H9 (cell line): ENCODE data around the gene RNF17. TPM values are rescaled to one million over a fixed set of nuclear protein-coding genes. Genes with fewer than 3 reads are reported as not detected.

Source experiments
- DNase-seq: peaks from one replicate; pipeline ENCODE4 v3.0.0-alpha.2; 2017
- H2AFZ ChIP-seq: one replicate; pipeline ENCODE4 v1.6.1; 2013; ENCODE audit warnings: mild to moderate bottlenecking, low read length, control low read depth, moderate library complexity
- H2AK5ac ChIP-seq: 2 replicates; pipeline ENCODE4 v1.6.1; 2013; ENCODE audit warnings: low read length, control low read depth, mixed read lengths; ENCODE audit not compliant: insufficient read length
- H2BK120ac ChIP-seq: one replicate; pipeline ENCODE4 v1.6.1; 2013; ENCODE audit warnings: low read depth, mild to moderate bottlenecking, low read length, control low read depth, inconsistent platforms; ENCODE audit not compliant: poor library complexity, severe bottlenecking
- H2BK12ac ChIP-seq: 2 replicates; pipeline ENCODE4 v1.6.1; 2013; ENCODE audit warnings: low read length, control low read depth, mixed read lengths, low read depth; ENCODE audit not compliant: insufficient read length
- H2BK15ac ChIP-seq: 2 replicates; pipeline ENCODE4 v1.6.1; 2013; ENCODE audit warnings: low read depth, low read length, control low read depth
- H2BK20ac ChIP-seq: one replicate; pipeline ENCODE4 v1.6.1; 2013; ENCODE audit warnings: low read depth, mild to moderate bottlenecking, low read length, control low read depth, inconsistent platforms; ENCODE audit not compliant: poor library complexity, severe bottlenecking
- H2BK5ac ChIP-seq: 2 replicates; pipeline ENCODE4 v1.6.1; 2013; ENCODE audit warnings: low read length, control low read depth, mixed read lengths; ENCODE audit not compliant: insufficient read length
- H3K14ac ChIP-seq: 2 replicates; pipeline ENCODE4 v1.6.1; 2013; ENCODE audit warnings: low read length, control low read depth; ENCODE audit not compliant: insufficient read depth
- H3K18ac ChIP-seq: 2 replicates; pipeline ENCODE4 v1.6.1; 2013; ENCODE audit warnings: low read depth, mild to moderate bottlenecking, mixed read lengths, low read length, control low read depth; ENCODE audit not compliant: insufficient read length
- H3K23ac ChIP-seq: 2 replicates; pipeline ENCODE4 v1.6.1; 2013; ENCODE audit warnings: low read length, control low read depth, mixed read lengths, low read depth; ENCODE audit not compliant: insufficient read length
- H3K23me2 ChIP-seq: 2 replicates; pipeline ENCODE4 v1.6.1; 2013; ENCODE audit warnings: low read depth, mild to moderate bottlenecking, mixed read lengths, low read length, control low read depth; ENCODE audit not compliant: insufficient read length, poor library complexity, severe bottlenecking
- H3K27ac ChIP-seq: 2 replicates; pipeline ENCODE4 v1.5.1; 2013; ENCODE audit warnings: low read length, control low read depth, mixed read lengths, low read depth; ENCODE audit not compliant: insufficient read length
- H3K27me3 ChIP-seq: 2 replicates; pipeline ENCODE4 v1.6.1; 2013; ENCODE audit warnings: low read length, control low read depth, inconsistent platforms; ENCODE audit not compliant: insufficient read depth
- H3K4ac ChIP-seq: 2 replicates; pipeline ENCODE4 v1.6.1; 2013; ENCODE audit warnings: low read depth, mild to moderate bottlenecking, control low read depth, inconsistent platforms, low read length, moderate library complexity
- H3K4me1 ChIP-seq: 2 replicates; pipeline ENCODE4 v1.6.1; 2013; ENCODE audit warnings: low read length, control low read depth, inconsistent platforms; ENCODE audit not compliant: insufficient read depth
- H3K4me2 ChIP-seq: 2 replicates; pipeline ENCODE4 v1.6.1; 2013; ENCODE audit warnings: low read length, control low read depth, mixed read lengths; ENCODE audit not compliant: insufficient read length, insufficient read depth
- H3K56ac ChIP-seq: 2 replicates; pipeline ENCODE4 v1.6.1; 2013; ENCODE audit warnings: low read depth, mild to moderate bottlenecking, mixed read lengths, low read length, control low read depth; ENCODE audit not compliant: insufficient read length
- H3K79me1 ChIP-seq: 2 replicates; pipeline ENCODE4 v1.6.1; 2013; ENCODE audit warnings: low read depth, mild to moderate bottlenecking, moderate library complexity, low read length, control low read depth, inconsistent platforms; ENCODE audit not compliant: insufficient read depth, poor library complexity, severe bottlenecking
- H3K79me2 ChIP-seq: 2 replicates; pipeline ENCODE4 v1.6.1; 2013; ENCODE audit warnings: low read length, control low read depth, inconsistent platforms; ENCODE audit not compliant: insufficient read depth
- H3K9ac ChIP-seq: 2 replicates; pipeline ENCODE4 v1.6.1; 2013; ENCODE audit warnings: low read length, control low read depth, mixed read lengths; ENCODE audit not compliant: insufficient read length; ENCODE audit errors: extremely low read depth
- H3K9me3 ChIP-seq: one replicate; pipeline ENCODE4 v1.6.1; 2013; ENCODE audit warnings: low read depth, low read length, inconsistent platforms; ENCODE audit not compliant: control insufficient read depth
- H3T11ph ChIP-seq: one replicate; pipeline ENCODE4 v1.6.1; 2013; ENCODE audit warnings: mild to moderate bottlenecking, low read length, control low read depth, inconsistent platforms
- H4K20me1 ChIP-seq: one replicate; pipeline ENCODE4 v1.6.1; 2013; ENCODE audit not compliant: control insufficient read depth, insufficient read length, insufficient read depth
- H4K5ac ChIP-seq: 2 replicates; pipeline ENCODE4 v1.6.1; 2013; ENCODE audit warnings: low read depth, mild to moderate bottlenecking, mixed read lengths, low read length, control low read depth; ENCODE audit not compliant: insufficient read length
- H4K8ac ChIP-seq: replicated peaks from 2 replicates; pipeline ENCODE4 v1.6.1; 2013; ENCODE audit warnings: low read length, control low read depth, mixed read lengths, low read depth; ENCODE audit not compliant: insufficient read length
- H4K91ac ChIP-seq: 2 replicates; pipeline ENCODE4 v1.6.1; 2013; ENCODE audit warnings: low read depth, mild to moderate bottlenecking, moderate library complexity, mixed read lengths, low read length, control low read depth; ENCODE audit not compliant: insufficient read length
- H3K27ac Mint-ChIP-seq, 3 experiments: 2 replicates in 2 of 3; 3 replicates in 1 of 3; pipeline ENCODE4 v1.8.0; 2020 to 2021; ENCODE audit warnings: mixed read lengths in 3 of 3, mild to moderate bottlenecking in 1 of 3, moderate library complexity in 1 of 3
- H3K27me3 Mint-ChIP-seq: 2 replicates; pipeline ENCODE4 v1.8.0; 2021; ENCODE audit warnings: low read depth, mild to moderate bottlenecking, moderate library complexity, mixed read lengths
- H3K36me3 Mint-ChIP-seq, 3 experiments: 2 replicates in 2 of 3; 3 replicates in 1 of 3; pipeline ENCODE4 v1.8.0; 2020 to 2021; ENCODE audit warnings: low read depth in 3 of 3, mixed read lengths in 3 of 3; ENCODE audit not compliant: insufficient read depth in 1 of 3
- H3K4me1 Mint-ChIP-seq, 2 experiments: 2 replicates each; pipeline ENCODE4 v1.8.0; 2020; ENCODE audit warnings: mixed read lengths in 2 of 2
- H3K4me3 Mint-ChIP-seq, 2 experiments: 2 replicates in 1 of 2; 3 replicates in 1 of 2; pipeline ENCODE4 v1.8.0; 2020 to 2021; ENCODE audit warnings: mild to moderate bottlenecking in 2 of 2, mixed read lengths in 2 of 2, moderate library complexity in 1 of 2
- H3K9me3 Mint-ChIP-seq, 2 experiments: 2 replicates in 1 of 2; 3 replicates in 1 of 2; pipeline ENCODE4 v1.8.0; 2020; ENCODE audit warnings: mild to moderate bottlenecking in 2 of 2, mixed read lengths in 2 of 2, moderate library complexity in 1 of 2
- CTCF ChIP-seq: fragments of 200-600 bp; sonication (generic); conservative IDR thresholded peaks from 3 replicates; pipeline ENCODE4 v1.8.0; 2021; ENCODE audit warnings: antibody characterized with exemption, mild to moderate bottlenecking
- WGBS: extraction: QIAGEN DNeasy Blood & Tissue Kit; methylation state at CpG from one replicate; pipeline ENCODE4 v1.1.7; 2013; ENCODE audit warnings: missing lambda C conversion rate, low lambda C conversion rate, mixed read lengths; ENCODE audit not compliant: insufficient read length; ENCODE audit errors: extremely low coverage; 5-methylcytosine and 5-hydroxymethylcytosine counted together
- total RNA-seq: library from RNA; stranded (reverse); gene quantifications from 2 replicates; pipeline ENCODE4 v1.2.1, GENCODE V29; 2021

Gene RNF17
- total RNA-seq, 1 experiment from 2014 or later: not detected

DNA sequence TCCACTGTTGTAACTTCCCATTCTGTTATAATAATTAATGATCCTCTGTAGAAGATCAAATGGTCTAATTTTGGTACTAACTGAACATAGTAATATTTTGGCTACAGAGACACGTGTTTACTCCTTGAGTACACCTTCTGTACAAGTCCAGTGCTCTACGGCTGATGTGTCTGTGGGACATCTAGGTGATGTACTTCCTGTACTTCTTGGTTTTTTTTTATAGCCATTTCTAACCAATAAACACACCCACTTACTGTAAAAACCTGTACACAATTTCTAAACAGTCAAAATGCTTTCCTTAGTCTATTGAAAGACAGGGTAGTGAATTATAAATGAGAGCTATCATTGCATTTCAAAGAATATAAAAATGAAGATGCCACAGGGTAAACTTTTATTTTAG lies 118.7 kb downstream of the RNF17 start:
- no peak for TF ChIP-seq CTCF
- Histone ChIP-seq H3K56ac (no peak overlapping the region), H2AK5ac (no peak overlapping the region), H2BK20ac (no peak overlapping the region), H3K79me1 (no peaks in the 10 kb centered on the region), H3T11ph (no peak overlapping the region), H2BK5ac (no peak overlapping the region), H4K20me1 (no peaks in the 10 kb centered on the region), H3K27ac (no peak overlapping the region), H3K23ac (no peak overlapping the region), H3K9me3 (no peaks in the 10 kb centered on the region), H3K18ac (no peak overlapping the region), H3K23me2 (no peaks in the 10 kb centered on the region), H2BK120ac (no peak overlapping the region), H3K4me1 (no peaks in the 10 kb centered on the region; the same call in 1 of the 2 replicates), H3K4me2 (no peak overlapping the region), H4K8ac (no peak overlapping the region), H2AFZ (no peak overlapping the region), H3K14ac (no peak overlapping the region), H3K4ac (no peak overlapping the region), H2BK15ac (no peak overlapping the region), H3K79me2 (no peaks in the 10 kb centered on the region; the same call in 1 of the 2 replicates), H3K9ac (no peak overlapping the region), H4K91ac (no peak overlapping the region), H2BK12ac (no peak overlapping the region), H4K5ac (no peak overlapping the region), H3K27me3 (no peaks in the 10 kb centered on the region)
- peaks cover 8 to 10% of the 10 kb centered on the region in 2 experiments for H3K4me1 Mint-ChIP-seq
- H3K36me3 Mint-ChIP-seq: peaks cover 3 to 25% (median 16%) of the 10 kb centered on the region in 3 experiments; a peak in 6 of 7 replicates
- no peak overlapping the region for H3K27ac Mint-ChIP-seq
- H3K27me3 Mint-ChIP-seq: no peaks in the 10 kb centered on the region
- WGBS: no CpG with 5 or more reads among the region's 2 CpGs
- H3K9me3 Mint-ChIP-seq: no peaks in the 10 kb centered on the region
- DNase-seq: no peak
- no peak overlapping the region for H3K4me3 Mint-ChIP-seq
